ENCODE results near the gene GTF2H4. TPM values are rescaled to one million over a fixed set of nuclear protein-coding genes. Genes with fewer than 3 reads are reported as not detected.
"Not testable (repeated sequence)": the region's sequence is repeated elsewhere in the genome, so short reads cannot be mapped to it uniquely, and the experiment has no call there.

GTF2H4 gene
- total and polyA plus RNA-seq, 5 experiments from 2014 or later, result 5.1 to 33.9 (median 8.3) TPM

- POLR2A ChIA-PET, result interaction anchor here (0.6 kb wide), 1 partner anchor 94 kb away, joined by 3 read pairs; no protein-coding TSS in a partner anchor
- DNase-seq (no peak), ATAC-seq (no peak)
- H3K4me3 Mint-ChIP-seq, result no peak overlapping the region
- peaks cover 0 to 11% (median under 1%) of the 10 kb centered on the region in 4 donors for H3K4me1 Mint-ChIP-seq
- no peaks in the 10 kb centered on the region for H3K27me3 Mint-ChIP-seq
- H3K27ac Mint-ChIP-seq, result no peak overlapping the region
- peaks cover 0 to 11% (median 0%) of the 10 kb centered on the region in 3 donors for H3K36me3 Mint-ChIP-seq
- no peaks in the 10 kb centered on the region for H3K9me3 Mint-ChIP-seq
Observed at GRCh38 chr6:30901436-30901835, 6.6 kb upstream of the GTF2H4 start.

GRCh38 chr6:30902196-30902595 is 5.8 kb upstream of the GTF2H4 start:
- H3K9me3 Mint-ChIP-seq, ATAC-seq, H3K27me3 Mint-ChIP-seq, H3K4me3 Mint-ChIP-seq, DNase-seq: not testable (repeated sequence)
- peaks cover 0 to 11% (median 0%) of the 10 kb centered on the region in 3 donors for H3K36me3 Mint-ChIP-seq
- POLR2A ChIA-PET, result interaction anchor here (0.6 kb wide), 1 partner anchor 297 kb away, joined by 7 read pairs; no protein-coding TSS in a partner anchor
- peak overlapping the region in 1 of 10 donors; percentile 78 for H3K27ac Mint-ChIP-seq
- H3K4me1 Mint-ChIP-seq, result peaks cover 0 to 13% (median 2%) of the 10 kb centered on the region in 4 donors

GRCh38 chr6:30902709-30903108 is 5.3 kb upstream of the GTF2H4 start:
- no peak for ATAC-seq
- Mint-ChIP-seq H3K4me3 (no peak overlapping the region), H3K9me3 (no peaks in the 10 kb centered on the region), H3K4me1 (peaks cover 1 to 17% (median 4%) of the 10 kb centered on the region in 4 donors), H3K27ac (peak overlapping the region in 2 of 10 donors; percentile 7 to 78), H3K36me3 (peaks cover 0 to 11% (median 0%) of the 10 kb centered on the region in 3 donors), H3K27me3 (no peaks in the 10 kb centered on the region)
- no peak for DNase-seq
- POLR2A ChIA-PET, result interaction anchor here (0.8 kb wide), 1 partner anchor 19 kb away, joined by 3 read pairs; no protein-coding TSS in a partner anchor

- Mint-ChIP-seq H3K4me1 (peaks cover 7 to 22% (median 9%) of the 10 kb centered on the region in 4 donors), H3K4me3 (no peak overlapping the region), H3K9me3 (no peaks in the 10 kb centered on the region), H3K27me3 (no peaks in the 10 kb centered on the region), H3K36me3 (peaks cover 0 to 8% (median 0%) of the 10 kb centered on the region in 3 donors), H3K27ac (no peak overlapping the region)
- DNase-seq (no peak), ATAC-seq (no peak)
- POLR2A ChIA-PET, result interaction anchor here (0.8 kb wide), 1 partner anchor 19 kb away, joined by 3 read pairs; no protein-coding TSS in a partner anchor
Observed at GRCh38 chr6:30903236-30903635, 4.8 kb upstream of the GTF2H4 start.

GRCh38 chr6:30907290-30907757 is 683 bp upstream of the GTF2H4 start:
- POLR2A ChIA-PET, result interaction anchor here (0.5 to 3.6 kb wide), 7 partner anchors 12 to 754 kb away, joined by 3 to 18 read pairs (median 3); partner anchors contain the start of genes DDR1 and TRIM39
- DNase-seq, H3K27me3 Mint-ChIP-seq, ATAC-seq, H3K9me3 Mint-ChIP-seq: not testable (repeated sequence)
- H3K27ac Mint-ChIP-seq, result peak overlapping the region; percentile 10 to 89 (median 51)
- H3K36me3 Mint-ChIP-seq, result peaks cover 0 to 19% (median 5%) of the 10 kb centered on the region in 3 donors
- peak overlapping the region; percentile 97 to 100 (median 99) for H3K4me3 Mint-ChIP-seq
- peaks cover 16 to 31% (median 24%) of the 10 kb centered on the region in 4 donors for H3K4me1 Mint-ChIP-seq

GRCh38 chr6:30908700-30909099 is 693 bp downstream of the GTF2H4 start:
- H3K27me3 Mint-ChIP-seq, result no peaks in the 10 kb centered on the region
- peak overlapping the region in 8 of 10 donors; percentile 44 to 93 (median 80) for H3K27ac Mint-ChIP-seq
- ATAC-seq, result no peak
- H3K4me1 Mint-ChIP-seq, result peaks cover 20 to 38% (median 28%) of the 10 kb centered on the region in 4 donors
- DNase-seq, result no peak
- POLR2A ChIA-PET, result interaction anchor here (0.6 to 1.9 kb wide), 3 partner anchors 47 to 438 kb away, joined by 3 to 9 read pairs (median 4); no protein-coding TSS in a partner anchor
- H3K4me3 Mint-ChIP-seq, result peak overlapping the region; percentile 97 to 100 (median 99)
- peaks cover 0 to 22% (median 5%) of the 10 kb centered on the region in 3 donors for H3K36me3 Mint-ChIP-seq
- H3K9me3 Mint-ChIP-seq, result no peaks in the 10 kb centered on the region

GRCh38 chr6:30910473-30910872 is 2.5 kb downstream of the GTF2H4 start:
- DNase-seq, ATAC-seq, H3K27me3 Mint-ChIP-seq, H3K27ac Mint-ChIP-seq, H3K9me3 Mint-ChIP-seq: not testable (repeated sequence)
- peaks cover 0 to 22% (median 5%) of the 10 kb centered on the region in 3 donors for H3K36me3 Mint-ChIP-seq
- peak overlapping the region in 3 of 10 donors; percentile 38 to 59 (median 45) for H3K4me3 Mint-ChIP-seq
- H3K4me1 Mint-ChIP-seq, result peaks cover 23 to 48% (median 42%) of the 10 kb centered on the region in 4 donors
- POLR2A ChIA-PET, result interaction anchor here (1.2 kb wide), 1 partner anchor 25 kb away, joined by 3 read pairs; no protein-coding TSS in a partner anchor

GRCh38 chr6:30912746-30913520 is 4.9 kb downstream of the GTF2H4 start:
- peaks cover 0 to 44% (median 16%) of the 10 kb centered on the region in 3 donors for H3K36me3 Mint-ChIP-seq
- ATAC-seq (no peak), DNase-seq (no peak)
- H3K4me3 Mint-ChIP-seq, result peak overlapping the region; percentile 86 to 97 (median 95)
- peak overlapping the region in 8 of 10 donors; percentile 50 to 92 (median 76) for H3K27ac Mint-ChIP-seq
- H3K9me3 Mint-ChIP-seq, result no peaks in the 10 kb centered on the region
- H3K27me3 Mint-ChIP-seq, result no peaks in the 10 kb centered on the region
- POLR2A ChIA-PET, result interaction anchor here (0.9 to 3.3 kb wide), 5 partner anchors 28 to 173 kb away, joined by 3 to 22 read pairs (median 9); partner anchors contain the start of gene DDR1
- peaks cover 30 to 61% (median 47%) of the 10 kb centered on the region in 4 donors for H3K4me1 Mint-ChIP-seq

- no peaks in the 10 kb centered on the region for H3K27me3 Mint-ChIP-seq
- no peak for ATAC-seq
- H3K4me3 Mint-ChIP-seq, result peak overlapping the region; percentile 86 to 97 (median 95)
- DNase-seq, result no peak
- H3K4me1 Mint-ChIP-seq, result peaks cover 24 to 54% (median 40%) of the 10 kb centered on the region in 4 donors
- peak overlapping the region in 9 of 10 donors; percentile 50 to 93 (median 84) for H3K27ac Mint-ChIP-seq
- POLR2A ChIA-PET, result interaction anchor here (0.6 to 3.3 kb wide), 9 partner anchors 29 to 217 kb away, joined by 3 to 22 read pairs (median 4); partner anchors contain the start of gene DDR1
- no peaks in the 10 kb centered on the region for H3K9me3 Mint-ChIP-seq
- H3K36me3 Mint-ChIP-seq, result peaks cover 0 to 49% (median 16%) of the 10 kb centered on the region in 3 donors
Observed at GRCh38 chr6:30913721-30914075, 5.7 kb downstream of the GTF2H4 start.

GRCh38 chr6:30914076-30914853 is 6.3 kb downstream of the GTF2H4 start, which contains the start of gene VARS2:
Gene VARS2, plus strand, starts transcription at chr6:30914238. Its CDS starts 599 bp downstream, at chr6:30914837.
- Mint-ChIP-seq H3K27me3 (no peaks in the 10 kb centered on the region), H3K27ac (peak within 1 kb of the TSS; percentile 85 to 97 (median 93)), H3K4me3 (peak within 1 kb of the TSS; percentile 86 to 97 (median 95)), H3K36me3 (peaks cover 0 to 52% (median 16%) of the 10 kb centered on the region in 3 donors), H3K9me3 (no peaks in the 10 kb centered on the region), H3K4me1 (peaks cover 26 to 48% (median 34%) of the 10 kb centered on the region in 4 donors)
- POLR2A ChIA-PET, result interaction anchor here (0.5 to 3.3 kb wide), 12 partner anchors 29 to 216 kb away, joined by 3 to 22 read pairs (median 4); partner anchors contain the start of gene DDR1
- ATAC-seq (peak; percentile 96 to 97), DNase-seq (peak; percentile 66 to 94 (median 85))

- H3K4me1 Mint-ChIP-seq, result peaks cover 27 to 46% (median 33%) of the 10 kb centered on the region in 4 donors
- H3K27ac Mint-ChIP-seq, result peak overlapping the region; percentile 86 to 97 (median 93)
- H3K4me3 Mint-ChIP-seq, result peak overlapping the region; percentile 86 to 97 (median 95)
- ATAC-seq (no peak), DNase-seq (peak in 1 of 10 donors; percentile 9)
- H3K36me3 Mint-ChIP-seq, result peaks cover 0 to 57% (median 16%) of the 10 kb centered on the region in 3 donors
- POLR2A ChIA-PET, result interaction anchor here (0.5 to 3.3 kb wide), 8 partner anchors 30 to 213 kb away, joined by 3 to 22 read pairs (median 4); partner anchors contain the start of genes DDR1 and PSORS1C1
- H3K9me3 Mint-ChIP-seq, result no peaks in the 10 kb centered on the region
- no peaks in the 10 kb centered on the region for H3K27me3 Mint-ChIP-seq
Observed at GRCh38 chr6:30914854-30915590, 7.0 kb downstream of the GTF2H4 start.
